ENCODE measurements around the gene RND2.
"Not testable (repeated sequence)": the region's sequence is repeated elsewhere in the genome, so short reads cannot be mapped to it uniquely, and the experiment has no call there.

The RND2 gene

GRCh38 chr17:43027091-43028032 lies 2.3 kb downstream of the RND2 start:
- DNase-seq (ENCODE audit: low spot score), result no peak

GRCh38 chr17:43028221-43028861 lies 3.3 kb downstream of the RND2 start:
- DNase-seq (ENCODE audit: low spot score), result no peak

GRCh38 chr17:43030137-43030767 lies 5.2 kb downstream of the RND2 start:
- no peak for DNase-seq (ENCODE audit: low spot score)

- DNase-seq (ENCODE audit: low spot score), result no peak
These were observed 6.6 kb downstream of the RND2 start for GRCh38 chr17:43031666-43032065.

GRCh38 chr17:43033948-43034881 lies 9.2 kb downstream of the RND2 start:
- no peak for DNase-seq (ENCODE audit: low spot score)

- no peak for DNase-seq (ENCODE audit: low spot score)
These were observed 9.9 kb downstream of the RND2 start for GRCh38 chr17:43034894-43035293.

- no peak for DNase-seq (ENCODE audit: low spot score)
These were observed 14.6 kb downstream of the RND2 start for GRCh38 chr17:43039646-43040045.

GRCh38 chr17:43040655-43041054 lies 15.6 kb downstream of the RND2 start:
- DNase-seq (ENCODE audit: low spot score), result no peak

GRCh38 chr17:43042025-43042628 lies 17.1 kb downstream of the RND2 start:
- peak; percentile 32 for DNase-seq (ENCODE audit: low spot score)

GRCh38 chr17:43043307-43043706 lies 18.3 kb downstream of the RND2 start:
- DNase-seq (ENCODE audit: low spot score), result peak; percentile 35

- DNase-seq (ENCODE audit: low spot score), result no peak
These were observed 19.0 kb downstream of the RND2 start for GRCh38 chr17:43044024-43044423.

GRCh38 chr17:43051969-43052368 lies 26.9 kb downstream of the RND2 start:
- no peak for DNase-seq (ENCODE audit: low spot score)

GRCh38 chr17:43053008-43053407 lies 28.0 kb downstream of the RND2 start:
- not testable (repeated sequence) for DNase-seq (ENCODE audit: low spot score)

- DNase-seq (ENCODE audit: low spot score), result no peak
These were observed 31.0 kb downstream of the RND2 start for GRCh38 chr17:43056051-43056450.

- DNase-seq (ENCODE audit: low spot score), result no peak
These were observed 38.1 kb downstream of the RND2 start for GRCh38 chr17:43062984-43063638.

GRCh38 chr17:43068570-43069367 lies 43.7 kb downstream of the RND2 start:
- DNase-seq (ENCODE audit: low spot score), result no peak

GRCh38 chr17:43069368-43069898 lies 44.4 kb downstream of the RND2 start:
- no peak for DNase-seq (ENCODE audit: low spot score)

- DNase-seq (ENCODE audit: low spot score), result no peak
These were observed 45.2 kb downstream of the RND2 start for GRCh38 chr17:43070257-43070656.

- no peak for DNase-seq (ENCODE audit: low spot score)
These were observed 45.8 kb downstream of the RND2 start for GRCh38 chr17:43070872-43071271.

- no peak for DNase-seq (ENCODE audit: low spot score)
These were observed 49.8 kb downstream of the RND2 start for GRCh38 chr17:43074869-43075268.
